ENCODE measurements around the gene LRP1B. TPM values are rescaled to one million over a fixed set of nuclear protein-coding genes. Genes with fewer than 3 reads are reported as not detected.

The LRP1B gene
- under 1 TPM in 1 of 5 experiments, not detected in 4; 0.10 TPM for total RNA-seq
- polyA plus RNA-seq = not detected
- not detected for total RNA-seq

- peak within 1 kb of the TSS in 3 of 10 donors; percentile 14 to 87 (median 33) for H3K4me3 Mint-ChIP-seq
- Histone ChIP-seq H3K36me3 (ENCODE audit: control insufficient read depth in 2 of 3, insufficient read depth in 3 of 3, low read length in 3 of 3) (no peaks in the 10 kb centered on the region), H3K9me3 (ENCODE audit: control insufficient read depth in 2 of 3, low read length in 3 of 3) (no peaks in the 10 kb centered on the region), H3K27me3 (ENCODE audit: control insufficient read depth in 2 of 2, insufficient read depth in 2 of 2, low read length in 2 of 2) (peaks cover 0 to 2% of the 10 kb centered on the region in 2 donors), H3K27ac (ENCODE audit: low read depth, low read length) (no peak within 1 kb of the TSS), H3K4me3 (ENCODE audit: low read length) (no peak within 1 kb of the TSS), H3K4me1 (ENCODE audit: control insufficient read depth in 2 of 2, insufficient read depth in 2 of 2, low read length in 2 of 2) (no peaks in the 10 kb centered on the region)
- peaks cover 0 to 18% (median 5%) of the 10 kb centered on the region in 11 donors for H3K9me3 Mint-ChIP-seq
- H3K36me3 Mint-ChIP-seq = peaks cover 0 to 12% (median 0%) of the 10 kb centered on the region in 5 donors
- no peak within 1 kb of the TSS for H3K27ac Mint-ChIP-seq
- peaks cover 0 to 14% (median 0%) of the 10 kb centered on the region in 7 donors for H3K4me1 Mint-ChIP-seq
- ATAC-seq (no peak), DNase-seq (no peak)
- H3K27me3 Mint-ChIP-seq = peaks cover 35 to 45% (median 40%) of the 10 kb centered on the region in 5 donors
- POLR2A ChIA-PET = no interaction called here
- CTCF ChIA-PET = no interaction called here
- intact Hi-C loops (cut with micrococcal nuclease) = no loop called here
Observed at GRCh38 chr2:142131010-142131669, at the start of gene LRP1B. TSS of gene LRP1B (minus strand) at chr2:142131016. CDS start at chr2:142130729, 287 bp downstream.

GRCh38 chr2:142179686-142180085 lies 48.9 kb upstream of the LRP1B start:
- CTCF ChIA-PET = no interaction called here
- H3K27me3 ChIP-seq (ENCODE audit: control insufficient read depth in 2 of 2, insufficient read depth in 2 of 2, low read length in 2 of 2) = no peaks in the 10 kb centered on the region
- intact Hi-C loops (cut with micrococcal nuclease) = no loop called here
- Mint-ChIP-seq H3K27ac (no peak overlapping the region), H3K36me3 (no peaks in the 10 kb centered on the region), H3K27me3 (no peaks in the 10 kb centered on the region), H3K4me3 (no peak overlapping the region), H3K9me3 (peaks cover 0 to 10% (median 3%) of the 10 kb centered on the region in 11 donors), H3K4me1 (no peaks in the 10 kb centered on the region)
- H3K27ac ChIP-seq (ENCODE audit: low read depth, low read length) = no peak overlapping the region
- no peaks in the 10 kb centered on the region for H3K4me1 ChIP-seq (ENCODE audit: control insufficient read depth in 2 of 2, insufficient read depth in 2 of 2, low read length in 2 of 2)
- no peak for ATAC-seq
- H3K9me3 ChIP-seq (ENCODE audit: control insufficient read depth in 2 of 3, low read length in 3 of 3) = no peaks in the 10 kb centered on the region
- DNase-seq = no peak
- no peak overlapping the region for H3K4me3 ChIP-seq (ENCODE audit: low read length)
- POLR2A ChIA-PET = no interaction called here
- no peaks in the 10 kb centered on the region for H3K36me3 ChIP-seq (ENCODE audit: control insufficient read depth in 2 of 3, insufficient read depth in 3 of 3, low read length in 3 of 3)

- ATAC-seq = no peak
- Histone ChIP-seq H3K36me3 (ENCODE audit: control insufficient read depth in 2 of 3, insufficient read depth in 3 of 3, low read length in 3 of 3) (no peaks in the 10 kb centered on the region), H3K27me3 (ENCODE audit: control insufficient read depth in 2 of 2, insufficient read depth in 2 of 2, low read length in 2 of 2) (no peaks in the 10 kb centered on the region), H3K4me3 (ENCODE audit: low read length) (no peak overlapping the region), H3K27ac (ENCODE audit: low read depth, low read length) (no peak overlapping the region), H3K9me3 (ENCODE audit: control insufficient read depth in 2 of 3, low read length in 3 of 3) (no peaks in the 10 kb centered on the region), H3K4me1 (ENCODE audit: control insufficient read depth in 2 of 2, insufficient read depth in 2 of 2, low read length in 2 of 2) (no peaks in the 10 kb centered on the region)
- ChIA-PET CTCF (no interaction called here), POLR2A (interaction anchor here (0.6 kb wide), 1 partner anchor 93 kb away, joined by 3 read pairs; no protein-coding TSS in a partner anchor)
- no peaks in the 10 kb centered on the region for H3K27me3 Mint-ChIP-seq
- intact Hi-C loops (cut with micrococcal nuclease) = no loop called here
- no peak overlapping the region for H3K27ac Mint-ChIP-seq
- H3K36me3 Mint-ChIP-seq = no peaks in the 10 kb centered on the region
- H3K4me3 Mint-ChIP-seq = no peak overlapping the region
- peaks cover 0 to 10% (median 3%) of the 10 kb centered on the region in 11 donors for H3K9me3 Mint-ChIP-seq
- no peak for DNase-seq
- no peaks in the 10 kb centered on the region for H3K4me1 Mint-ChIP-seq
Observed at GRCh38 chr2:142178604-142179003, 47.8 kb upstream of the LRP1B start.

GRCh38 chr2:142176941-142177340 lies 46.1 kb upstream of the LRP1B start:
- H3K9me3 Mint-ChIP-seq = peaks cover 0 to 5% (median 2%) of the 10 kb centered on the region in 11 donors
- H3K27ac ChIP-seq (ENCODE audit: low read depth, low read length) = no peak overlapping the region
- H3K4me1 Mint-ChIP-seq = no peaks in the 10 kb centered on the region
- no peaks in the 10 kb centered on the region for H3K36me3 Mint-ChIP-seq
- no peaks in the 10 kb centered on the region for H3K27me3 ChIP-seq (ENCODE audit: control insufficient read depth in 2 of 2, insufficient read depth in 2 of 2, low read length in 2 of 2)
- DNase-seq (no peak), ATAC-seq (no peak)
- H3K4me3 ChIP-seq (ENCODE audit: low read length) = no peak overlapping the region
- H3K36me3 ChIP-seq (ENCODE audit: control insufficient read depth in 2 of 3, insufficient read depth in 3 of 3, low read length in 3 of 3) = no peaks in the 10 kb centered on the region
- H3K4me1 ChIP-seq (ENCODE audit: control insufficient read depth in 2 of 2, insufficient read depth in 2 of 2, low read length in 2 of 2) = no peaks in the 10 kb centered on the region
- intact Hi-C loops (cut with micrococcal nuclease) = no loop called here
- ChIA-PET CTCF (no interaction called here), POLR2A (no interaction called here)
- no peaks in the 10 kb centered on the region for H3K9me3 ChIP-seq (ENCODE audit: control insufficient read depth in 2 of 3, low read length in 3 of 3)
- H3K27ac Mint-ChIP-seq = no peak overlapping the region
- H3K4me3 Mint-ChIP-seq = no peak overlapping the region
- no peaks in the 10 kb centered on the region for H3K27me3 Mint-ChIP-seq

- DNase-seq (no peak), ATAC-seq (no peak)
- no peaks in the 10 kb centered on the region for H3K9me3 ChIP-seq (ENCODE audit: control insufficient read depth in 2 of 3, low read length in 3 of 3)
- ChIA-PET CTCF (no interaction called here), POLR2A (no interaction called here)
- no peaks in the 10 kb centered on the region for H3K27me3 Mint-ChIP-seq
- H3K27ac ChIP-seq (ENCODE audit: low read depth, low read length) = no peak overlapping the region
- intact Hi-C loops (cut with micrococcal nuclease) = no loop called here
- no peak overlapping the region for H3K4me3 ChIP-seq (ENCODE audit: low read length)
- no peaks in the 10 kb centered on the region for H3K4me1 ChIP-seq (ENCODE audit: control insufficient read depth in 2 of 2, insufficient read depth in 2 of 2, low read length in 2 of 2)
- no peak overlapping the region for H3K27ac Mint-ChIP-seq
- H3K4me1 Mint-ChIP-seq = no peaks in the 10 kb centered on the region
- no peaks in the 10 kb centered on the region for H3K27me3 ChIP-seq (ENCODE audit: control insufficient read depth in 2 of 2, insufficient read depth in 2 of 2, low read length in 2 of 2)
- no peak overlapping the region for H3K4me3 Mint-ChIP-seq
- no peaks in the 10 kb centered on the region for H3K36me3 ChIP-seq (ENCODE audit: control insufficient read depth in 2 of 3, insufficient read depth in 3 of 3, low read length in 3 of 3)
- H3K9me3 Mint-ChIP-seq = peaks cover 0 to 7% (median 2%) of the 10 kb centered on the region in 11 donors
- no peaks in the 10 kb centered on the region for H3K36me3 Mint-ChIP-seq
Observed at GRCh38 chr2:142175813-142176338, 45.1 kb upstream of the LRP1B start.

GRCh38 chr2:142174176-142174575 lies 43.4 kb upstream of the LRP1B start:
- DNase-seq (no peak), ATAC-seq (no peak)
- Histone ChIP-seq H3K27ac (ENCODE audit: low read depth, low read length) (no peak overlapping the region), H3K9me3 (ENCODE audit: control insufficient read depth in 2 of 3, low read length in 3 of 3) (no peaks in the 10 kb centered on the region), H3K4me1 (ENCODE audit: control insufficient read depth in 2 of 2, insufficient read depth in 2 of 2, low read length in 2 of 2) (no peaks in the 10 kb centered on the region), H3K36me3 (ENCODE audit: control insufficient read depth in 2 of 3, insufficient read depth in 3 of 3, low read length in 3 of 3) (no peaks in the 10 kb centered on the region), H3K27me3 (ENCODE audit: control insufficient read depth in 2 of 2, insufficient read depth in 2 of 2, low read length in 2 of 2) (no peaks in the 10 kb centered on the region), H3K4me3 (ENCODE audit: low read length) (no peak overlapping the region)
- ChIA-PET CTCF (no interaction called here), POLR2A (no interaction called here)
- H3K4me3 Mint-ChIP-seq = no peak overlapping the region
- H3K4me1 Mint-ChIP-seq = no peaks in the 10 kb centered on the region
- peaks cover 0 to 7% (median 2%) of the 10 kb centered on the region in 11 donors for H3K9me3 Mint-ChIP-seq
- intact Hi-C loops (cut with micrococcal nuclease) = no loop called here
- H3K27ac Mint-ChIP-seq = no peak overlapping the region
- H3K36me3 Mint-ChIP-seq = no peaks in the 10 kb centered on the region
- H3K27me3 Mint-ChIP-seq = no peaks in the 10 kb centered on the region

GRCh38 chr2:142170847-142171246 lies 40.0 kb upstream of the LRP1B start:
- Mint-ChIP-seq H3K27ac (no peak overlapping the region), H3K27me3 (no peaks in the 10 kb centered on the region), H3K4me3 (no peak overlapping the region), H3K9me3 (peaks cover 0 to 7% (median 0%) of the 10 kb centered on the region in 11 donors), H3K4me1 (no peaks in the 10 kb centered on the region), H3K36me3 (no peaks in the 10 kb centered on the region)
- DNase-seq = no peak
- H3K4me1 ChIP-seq (ENCODE audit: control insufficient read depth in 2 of 2, insufficient read depth in 2 of 2, low read length in 2 of 2) = no peaks in the 10 kb centered on the region
- ChIA-PET POLR2A (no interaction called here), CTCF (no interaction called here)
- no peak for ATAC-seq
- H3K9me3 ChIP-seq (ENCODE audit: control insufficient read depth in 2 of 3, low read length in 3 of 3) = no peaks in the 10 kb centered on the region
- H3K36me3 ChIP-seq (ENCODE audit: control insufficient read depth in 2 of 3, insufficient read depth in 3 of 3, low read length in 3 of 3) = no peaks in the 10 kb centered on the region
- no peak overlapping the region for H3K4me3 ChIP-seq (ENCODE audit: low read length)
- intact Hi-C loops (cut with micrococcal nuclease) = no loop called here
- no peak overlapping the region for H3K27ac ChIP-seq (ENCODE audit: low read depth, low read length)
- no peaks in the 10 kb centered on the region for H3K27me3 ChIP-seq (ENCODE audit: control insufficient read depth in 2 of 2, insufficient read depth in 2 of 2, low read length in 2 of 2)

Measured in naive thymus-derived CD4-positive, alpha-beta T cell (primary cell).